Measurements from ENCODE around the gene ZFAND6. TPM values are rescaled to one million over a fixed set of nuclear protein-coding genes. Genes with fewer than 3 reads are reported as not detected.
"Not testable (repeated sequence)": the region's sequence is repeated elsewhere in the genome, so short reads cannot be mapped to it uniquely, and the experiment has no call there.

Gene ZFAND6
- total RNA-seq, 1 donor from 2014 or later: 76.7 TPM

DNA sequence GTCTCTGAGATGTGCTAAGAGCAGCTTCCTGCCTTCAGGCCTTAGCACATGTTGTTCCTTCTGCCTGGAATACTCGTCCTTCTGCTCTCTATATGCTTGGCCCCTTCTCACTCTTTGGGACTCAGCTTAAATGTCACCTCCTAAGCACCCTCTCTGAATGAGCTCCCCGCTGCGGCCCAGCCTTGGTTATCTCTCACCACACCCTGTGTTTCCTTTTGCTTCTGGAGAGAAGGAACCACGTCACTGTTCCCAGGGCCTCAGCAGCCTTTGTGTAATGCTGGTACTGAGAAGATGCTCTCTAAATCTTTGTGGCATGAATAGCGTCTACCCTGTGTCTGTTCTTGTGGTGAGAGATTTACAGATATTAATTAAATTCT, 95.5 kb downstream of the ZFAND6 start:
- Histone ChIP-seq H3K4me3 (no peak overlapping the region), H3K36me3 (peaks cover 9% of the 10 kb centered on the region), H3K27ac (no peak overlapping the region), H3K4me1 (peaks cover 43% of the 10 kb centered on the region), H3K9me3 (no peaks in the 10 kb centered on the region), H3K27me3 (ENCODE audit: low read depth) (no peaks in the 10 kb centered on the region)
- ATAC-seq: no peak
- DNase-seq: no peak
- intact Hi-C loops (cut with DNase I): no loop called here
- TF ChIP-seq CTCF (IDR thresholded peaks at IDR 0.05): no peak

- H3K4me3 ChIP-seq; ATAC-seq; H3K36me3 ChIP-seq; H3K27ac ChIP-seq; H3K27me3 ChIP-seq (ENCODE audit: low read depth); H3K9me3 ChIP-seq; intact Hi-C loops (cut with DNase I): not testable (repeated sequence)
- peak; percentile 72 for DNase-seq
- peaks cover 49% of the 10 kb centered on the region for H3K4me1 ChIP-seq
These were observed 96.1 kb downstream of the ZFAND6 start for GRCh38 chr15:80155378-80156175.

DNA sequence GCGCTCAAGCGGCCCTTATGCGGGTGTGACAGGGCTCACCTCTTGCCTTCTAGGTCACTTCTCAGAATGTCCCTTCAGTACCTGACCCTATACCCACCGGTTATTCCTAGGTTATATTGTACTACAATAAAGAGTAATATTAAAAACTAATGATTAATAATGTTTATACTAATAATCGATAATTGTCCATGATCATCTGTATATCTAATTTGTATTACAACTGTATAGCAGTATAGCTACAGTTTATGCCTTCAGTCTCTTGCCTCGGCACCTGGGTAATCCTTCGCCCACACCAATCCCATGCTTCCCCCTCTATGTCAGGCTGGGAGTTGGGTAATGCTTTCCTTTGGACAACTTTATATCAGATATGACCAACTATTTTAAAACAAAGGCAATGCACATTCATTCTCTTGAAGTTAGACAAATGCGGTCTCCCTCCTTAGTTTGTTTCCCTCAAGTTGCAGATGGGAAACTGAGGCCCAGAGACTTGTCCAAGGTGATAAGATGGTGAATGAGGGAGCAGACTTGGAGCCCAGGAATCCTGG, 96.8 kb downstream of the ZFAND6 start:
- no peaks in the 10 kb centered on the region for H3K27me3 ChIP-seq (ENCODE audit: low read depth)
- peaks cover 9% of the 10 kb centered on the region for H3K36me3 ChIP-seq
- ATAC-seq: no peak
- no peak overlapping the region for H3K4me3 ChIP-seq
- no peak overlapping the region for H3K27ac ChIP-seq
- TF ChIP-seq CTCF (IDR thresholded peaks at IDR 0.05): no peak
- intact Hi-C loops (cut with DNase I): no loop called here
- no peak for DNase-seq
- H3K4me1 ChIP-seq: peaks cover 56% of the 10 kb centered on the region
- H3K9me3 ChIP-seq: no peaks in the 10 kb centered on the region

GRCh38 chr15:80157215-80157614, 97.7 kb downstream of the ZFAND6 start:
- peaks cover 60% of the 10 kb centered on the region for H3K4me1 ChIP-seq
- no peak overlapping the region for H3K27ac ChIP-seq
- no peak for ATAC-seq

DNA sequence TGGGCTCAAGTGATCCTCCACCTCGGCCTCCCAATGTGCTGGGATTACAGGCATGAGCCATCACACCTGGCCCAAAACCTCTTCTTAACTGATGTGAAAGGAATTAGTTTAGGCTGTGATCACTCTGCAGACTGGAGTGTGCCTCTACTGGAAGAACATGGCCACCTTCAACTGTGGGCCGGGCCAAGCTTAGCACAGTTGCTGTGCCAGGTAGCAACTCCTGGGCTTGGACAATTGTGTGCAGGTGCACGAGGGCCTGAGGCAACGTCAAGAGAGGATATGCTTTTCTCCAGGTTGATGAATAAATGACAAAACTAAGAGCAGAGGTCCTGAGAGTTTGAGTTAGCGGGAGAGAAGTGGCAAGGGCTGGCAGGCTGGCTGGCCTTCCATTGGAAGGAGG, 99.8 kb downstream of the ZFAND6 start:
- Histone ChIP-seq H3K9me3 (no peaks in the 10 kb centered on the region), H3K27me3 (ENCODE audit: low read depth) (no peaks in the 10 kb centered on the region), H3K4me3 (no peak overlapping the region), H3K4me1 (peaks cover 48% of the 10 kb centered on the region), H3K36me3 (peaks cover 9% of the 10 kb centered on the region), H3K27ac (peak overlapping the region; percentile 67)
- intact Hi-C loops (cut with DNase I): no loop called here
- ATAC-seq (no peak), DNase-seq (no peak)
- TF ChIP-seq CTCF (IDR thresholded peaks at IDR 0.05): no peak

More at GRCh38 chr15:80157215-80157614, 97.7 kb downstream of the ZFAND6 start:
- TF ChIP-seq CTCF (IDR thresholded peaks at IDR 0.05): no peak
- no peak for DNase-seq
- Histone ChIP-seq H3K4me3 (no peak overlapping the region), H3K9me3 (no peaks in the 10 kb centered on the region), H3K27me3 (ENCODE audit: low read depth) (no peaks in the 10 kb centered on the region), H3K36me3 (peaks cover 9% of the 10 kb centered on the region)
- intact Hi-C loops (cut with DNase I): no loop called here

Measured in lower lobe of right lung (tissue), 2 donors.